ENCODE results near the gene HIVEP3. TPM values are rescaled to one million over a fixed set of nuclear protein-coding genes. Genes with fewer than 3 reads are reported as not detected.

HIVEP3 gene
- total RNA-seq, 1 experiment from 2014 or later: 1.4 TPM

DNA sequence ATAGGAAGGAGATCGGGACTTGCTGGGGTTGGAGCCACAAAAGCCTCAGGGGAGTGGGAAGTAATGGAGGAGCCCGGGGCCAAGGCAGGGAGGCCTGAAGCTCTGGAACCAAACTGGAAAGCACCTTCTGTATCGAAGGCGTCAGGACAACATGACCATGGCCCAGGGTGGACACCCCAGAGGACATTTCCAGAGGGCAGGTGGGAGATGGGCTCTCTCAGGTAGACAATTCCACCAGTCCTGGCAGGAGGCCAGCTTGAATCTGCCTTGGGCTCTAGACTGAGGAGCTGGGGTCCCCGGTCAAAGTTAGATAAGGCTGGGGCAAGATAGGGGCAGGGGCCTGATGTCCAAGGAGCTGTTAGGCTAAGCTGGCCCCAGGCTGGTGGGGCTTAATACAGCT is 329.3 kb downstream of the HIVEP3 start:
- Histone ChIP-seq H3K56ac (ENCODE audit: insufficient read length, low read depth, low read length) (no peak overlapping the region), H2AK5ac (ENCODE audit: insufficient read length, low read length) (no peak overlapping the region), H3T11ph (ENCODE audit: low read length) (no peak overlapping the region), H3K4me2 (ENCODE audit: insufficient read depth, insufficient read length, low read length) (no peak overlapping the region), H3K23me2 (ENCODE audit: insufficient read length, low read depth, low read length, poor library complexity, severe bottlenecking) (no peaks in the 10 kb centered on the region), H2BK5ac (ENCODE audit: insufficient read length, low read length) (no peak overlapping the region), H3K4ac (ENCODE audit: low read depth, low read length) (no peak overlapping the region), H3K4me1 (ENCODE audit: insufficient read depth, low read length) (no peaks in the 10 kb centered on the region), H2BK15ac (ENCODE audit: low read depth, low read length) (no peak overlapping the region), H3K18ac (ENCODE audit: insufficient read length, low read depth, low read length) (no peak overlapping the region), H4K5ac (ENCODE audit: insufficient read length, low read depth, low read length) (no peak overlapping the region), H2BK12ac (ENCODE audit: insufficient read length, low read depth, low read length) (no peak overlapping the region), H2AFZ (ENCODE audit: low read length) (no peak overlapping the region), H3K9me3 (ENCODE audit: control insufficient read depth, low read depth, low read length) (no peaks in the 10 kb centered on the region), H3K79me2 (ENCODE audit: insufficient read depth, low read length) (no peaks in the 10 kb centered on the region), H4K20me1 (ENCODE audit: control insufficient read depth, insufficient read depth, insufficient read length) (no peaks in the 10 kb centered on the region), H3K23ac (ENCODE audit: insufficient read length, low read depth, low read length) (no peak overlapping the region), H3K14ac (ENCODE audit: insufficient read depth, low read length) (no peak overlapping the region; the same call in 1 of the 2 replicates), H3K27me3 (ENCODE audit: insufficient read depth, low read length) (no peaks in the 10 kb centered on the region; the same call in 1 of the 2 replicates), H4K91ac (ENCODE audit: insufficient read length, low read depth, low read length) (no peak overlapping the region), H3K9ac (ENCODE audit: extremely low read depth, insufficient read length, low read length) (no peak overlapping the region), H2BK20ac (ENCODE audit: low read depth, low read length, poor library complexity, severe bottlenecking) (no peak overlapping the region), H2BK120ac (ENCODE audit: low read depth, low read length, poor library complexity, severe bottlenecking) (no peak overlapping the region), H3K79me1 (ENCODE audit: insufficient read depth, low read depth, low read length, poor library complexity, severe bottlenecking) (no peaks in the 10 kb centered on the region), H3K27ac (ENCODE audit: insufficient read length, low read depth, low read length) (no peak overlapping the region), H4K8ac (replicated peaks; ENCODE audit: insufficient read length, low read depth, low read length) (no peak overlapping the region)
- H3K4me3 Mint-ChIP-seq: no peak overlapping the region; a peak in 1 of 5 replicates
- no peaks in the 10 kb centered on the region for H3K9me3 Mint-ChIP-seq
- no peak for TF ChIP-seq CTCF (conservative IDR thresholded peaks at IDR 0.05)
- H3K27me3 Mint-ChIP-seq (ENCODE audit: low read depth): peaks cover 3% of the 10 kb centered on the region
- H3K27ac Mint-ChIP-seq: no peak overlapping the region; a peak in 1 of 7 replicates
- H3K36me3 Mint-ChIP-seq (ENCODE audit: insufficient read depth in 1 of 3, low read depth in 3 of 3): no peaks in the 10 kb centered on the region
- peak; percentile 2 for DNase-seq
- no CpG with 5 or more reads among the region's 5 CpGs for WGBS (ENCODE audit: extremely low coverage, insufficient read length, low lambda C conversion rate)
- H3K4me1 Mint-ChIP-seq: no peaks in the 10 kb centered on the region

Data from H9 (cell line).